Bronchial epithelial cell (primary cell): ENCODE data around the gene ZSWIM6. TPM values are rescaled to one million over a fixed set of nuclear protein-coding genes. Genes with fewer than 3 reads are reported as not detected.
A peak's percentile ranks its signal among the peaks of the same experiment; 100 is the strongest.

ENCODE experiments used
- DNase-seq: peaks from one replicate; pipeline ENCODE4 v3.0.0-alpha.2; 2010; ENCODE audit warnings: low read depth
- FAIRE-seq: peaks from 2 replicates; lab custom pipeline; 2011; peaks lifted over from hg19 to GRCh38; lab: Jason Lieb, UNC
- H3K27me3 ChIP-seq: 2 replicates; pipeline ENCODE4 v1.5.1; 2011; ENCODE audit warnings: low read length; ENCODE audit not compliant: control insufficient read depth, insufficient read depth
- H3K36me3 ChIP-seq: 2 replicates; pipeline ENCODE4 v1.5.1; 2011; ENCODE audit warnings: low read length; ENCODE audit not compliant: control insufficient read depth, insufficient read depth
- H3K4me3 ChIP-seq: 2 replicates; pipeline ENCODE4 v1.5.1; 2011; ENCODE audit warnings: mild to moderate bottlenecking, low read depth, low read length, control low read depth
- total RNA-seq: library from RNA; depleted of rRNA; stranded (reverse); fragments of >200 nt; gene quantifications from 2 replicates; pipeline ENCODE4 v1.2.1, GENCODE V29; 2014
- TF ChIP-seq, protein P1 (sequence below): IDR thresholded peaks from 2 replicates; pipeline ENCODE4 v1.5.1; 2011; ENCODE audit warnings: mild to moderate bottlenecking, moderate library complexity, low read length, control low read depth, inconsistent platforms; ENCODE audit not compliant: insufficient read depth, severe bottlenecking

Gene ZSWIM6
- total RNA-seq, 1 donor from 2014 or later = 5.8 TPM

DNA sequence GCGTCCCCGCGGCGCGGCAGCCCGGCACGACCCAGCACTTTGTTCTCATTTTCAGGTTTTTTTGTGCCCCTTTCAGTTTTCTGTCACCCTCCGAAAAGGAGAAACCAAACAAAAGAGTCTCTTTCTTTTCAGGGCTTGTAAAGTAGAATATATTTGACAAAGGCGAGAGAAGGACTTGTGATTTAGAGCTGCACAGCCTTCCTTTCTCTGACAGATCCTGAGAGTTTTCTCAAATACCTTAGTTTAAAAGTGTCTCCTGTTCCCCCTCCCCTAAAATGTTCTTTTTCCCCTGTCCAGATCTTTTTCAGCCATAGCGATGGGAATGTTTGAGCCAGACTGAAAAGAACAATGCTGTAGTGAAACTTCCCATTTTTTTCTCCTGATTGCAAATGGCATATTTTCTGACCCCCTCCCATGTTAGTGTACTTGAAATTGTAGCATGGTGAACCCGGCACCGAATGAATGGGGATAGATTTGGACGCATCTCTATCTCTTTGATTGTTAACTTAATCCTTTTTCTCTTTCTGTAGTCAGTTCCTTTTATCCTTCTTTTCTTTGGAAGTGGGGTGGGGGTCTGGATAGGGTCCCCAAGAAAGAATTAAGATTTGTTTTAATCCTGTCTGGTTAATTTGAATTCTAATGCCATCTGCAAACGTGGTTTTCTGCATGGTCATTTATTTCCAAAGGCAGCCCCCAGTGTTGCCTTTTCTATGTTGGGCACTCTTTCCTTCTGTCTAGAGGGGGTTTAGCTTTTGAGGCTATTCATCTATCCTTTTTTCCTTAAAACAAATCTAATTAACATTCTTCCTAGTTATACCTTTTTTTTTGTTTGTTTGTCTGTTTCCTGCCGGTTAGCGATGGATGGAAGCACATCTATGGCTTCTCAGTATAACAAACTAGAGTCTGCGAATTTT lies 2.2 kb downstream of the ZSWIM6 start:
- H3K4me3 ChIP-seq = peak overlapping the region; percentile 93
- H3K27me3 ChIP-seq = no peaks in the 10 kb centered on the region
- H3K36me3 ChIP-seq = no peaks in the 10 kb centered on the region
- FAIRE-seq (no peak), DNase-seq (no peak)
- TF ChIP-seq, protein P1, sequence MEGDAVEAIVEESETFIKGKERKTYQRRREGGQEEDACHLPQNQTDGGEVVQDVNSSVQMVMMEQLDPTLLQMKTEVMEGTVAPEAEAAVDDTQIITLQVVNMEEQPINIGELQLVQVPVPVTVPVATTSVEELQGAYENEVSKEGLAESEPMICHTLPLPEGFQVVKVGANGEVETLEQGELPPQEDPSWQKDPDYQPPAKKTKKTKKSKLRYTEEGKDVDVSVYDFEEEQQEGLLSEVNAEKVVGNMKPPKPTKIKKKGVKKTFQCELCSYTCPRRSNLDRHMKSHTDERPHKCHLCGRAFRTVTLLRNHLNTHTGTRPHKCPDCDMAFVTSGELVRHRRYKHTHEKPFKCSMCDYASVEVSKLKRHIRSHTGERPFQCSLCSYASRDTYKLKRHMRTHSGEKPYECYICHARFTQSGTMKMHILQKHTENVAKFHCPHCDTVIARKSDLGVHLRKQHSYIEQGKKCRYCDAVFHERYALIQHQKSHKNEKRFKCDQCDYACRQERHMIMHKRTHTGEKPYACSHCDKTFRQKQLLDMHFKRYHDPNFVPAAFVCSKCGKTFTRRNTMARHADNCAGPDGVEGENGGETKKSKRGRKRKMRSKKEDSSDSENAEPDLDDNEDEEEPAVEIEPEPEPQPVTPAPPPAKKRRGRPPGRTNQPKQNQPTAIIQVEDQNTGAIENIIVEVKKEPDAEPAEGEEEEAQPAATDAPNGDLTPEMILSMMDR = no peak

DNA sequence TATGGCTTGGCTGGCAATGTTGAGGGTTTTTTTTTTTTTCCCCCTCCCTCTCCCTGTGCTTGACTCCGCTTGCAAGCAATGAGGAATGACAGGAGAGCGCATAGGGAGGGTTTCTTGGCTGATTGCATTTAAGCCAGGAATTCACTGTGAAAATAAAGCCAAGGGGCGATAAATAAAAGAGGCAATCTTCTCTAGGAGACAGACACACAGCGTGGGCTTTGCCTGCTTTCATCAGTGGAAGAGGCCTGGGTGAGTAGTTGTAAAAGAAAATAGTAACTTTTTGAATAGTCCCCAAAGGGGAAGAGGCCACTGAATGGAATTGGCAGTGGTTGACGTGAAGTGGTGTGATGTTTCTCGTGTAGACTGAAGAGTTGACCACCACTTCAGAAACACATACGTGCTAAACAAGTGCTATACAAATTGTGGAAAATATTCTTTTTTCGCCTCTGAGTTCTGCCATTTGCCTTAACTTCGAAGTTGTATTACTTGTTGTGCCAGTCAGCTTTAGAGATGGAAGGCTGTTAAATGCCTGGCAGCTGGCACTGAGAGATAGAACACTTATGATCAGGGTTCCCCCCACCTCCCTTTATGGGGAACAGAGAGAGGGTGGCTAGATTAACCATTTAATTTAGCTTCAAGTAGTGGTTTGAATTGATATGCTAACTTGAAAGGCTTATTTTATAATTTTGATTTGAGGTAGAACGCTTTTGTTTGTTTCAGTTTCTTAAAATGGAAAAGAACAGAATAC lies 3.0 kb downstream of the ZSWIM6 start:
- Histone ChIP-seq H3K4me3 (peak overlapping the region; percentile 93), H3K36me3 (no peaks in the 10 kb centered on the region), H3K27me3 (no peaks in the 10 kb centered on the region)
- DNase-seq = peak; percentile 32
- no peak for FAIRE-seq
- TF ChIP-seq, protein P1 = no peak

DNA sequence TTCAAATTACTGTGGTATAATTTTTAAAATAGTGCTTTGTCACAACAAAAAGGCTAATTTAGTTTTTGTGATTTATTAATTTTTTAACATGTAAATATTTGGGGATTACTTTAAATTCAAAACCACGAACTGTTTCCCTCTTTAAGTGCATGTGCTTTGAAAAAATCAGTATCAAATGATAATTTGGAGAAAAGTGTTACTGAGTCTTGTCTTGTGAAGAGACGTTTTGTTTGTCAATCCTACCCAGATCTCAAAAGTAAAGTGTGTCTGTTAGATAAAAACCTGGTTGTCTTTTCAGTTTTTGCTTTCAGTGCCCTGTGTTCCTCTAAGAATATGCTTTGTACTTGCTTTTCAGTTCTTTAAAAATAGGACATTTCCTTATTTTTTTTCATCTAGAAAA lies 7.7 kb downstream of the ZSWIM6 start:
- FAIRE-seq = no peak
- H3K4me3 ChIP-seq = no peak overlapping the region
- no peak for DNase-seq
- TF ChIP-seq, protein P1 = no peak
- no peaks in the 10 kb centered on the region for H3K36me3 ChIP-seq
- no peaks in the 10 kb centered on the region for H3K27me3 ChIP-seq

DNA sequence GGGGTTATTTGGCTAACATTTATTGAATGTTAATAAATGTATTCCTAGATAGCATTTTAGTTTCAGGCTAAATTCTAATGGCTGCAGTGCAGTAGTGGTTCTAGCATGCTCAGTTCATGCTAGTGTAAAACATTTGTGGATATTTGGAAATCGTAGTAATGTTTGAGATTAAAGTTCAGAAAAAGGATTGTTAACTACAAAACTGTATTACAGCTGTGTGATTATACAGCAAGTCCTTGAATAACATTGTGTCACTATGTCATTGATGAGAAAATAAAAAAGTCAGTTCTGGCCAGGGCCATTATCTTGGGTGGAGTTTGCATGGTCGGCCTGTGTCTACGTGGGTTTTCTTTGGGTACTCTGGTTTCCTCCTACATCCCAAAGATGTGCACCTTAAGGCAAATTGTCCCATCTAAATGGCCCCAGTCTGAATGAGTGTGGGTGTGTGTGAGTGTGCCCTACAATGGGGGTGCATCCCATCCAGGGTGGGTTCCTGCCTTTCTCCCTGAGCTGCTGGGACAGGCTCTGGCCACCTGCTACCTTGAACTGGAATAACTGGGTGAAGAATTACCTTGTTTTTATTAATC lies 8.8 kb downstream of the ZSWIM6 start:
- TF ChIP-seq, protein P1 = no peak
- H3K27me3 ChIP-seq = no peaks in the 10 kb centered on the region
- FAIRE-seq (no peak), DNase-seq (no peak)
- no peak overlapping the region for H3K4me3 ChIP-seq
- H3K36me3 ChIP-seq = no peaks in the 10 kb centered on the region

DNA sequence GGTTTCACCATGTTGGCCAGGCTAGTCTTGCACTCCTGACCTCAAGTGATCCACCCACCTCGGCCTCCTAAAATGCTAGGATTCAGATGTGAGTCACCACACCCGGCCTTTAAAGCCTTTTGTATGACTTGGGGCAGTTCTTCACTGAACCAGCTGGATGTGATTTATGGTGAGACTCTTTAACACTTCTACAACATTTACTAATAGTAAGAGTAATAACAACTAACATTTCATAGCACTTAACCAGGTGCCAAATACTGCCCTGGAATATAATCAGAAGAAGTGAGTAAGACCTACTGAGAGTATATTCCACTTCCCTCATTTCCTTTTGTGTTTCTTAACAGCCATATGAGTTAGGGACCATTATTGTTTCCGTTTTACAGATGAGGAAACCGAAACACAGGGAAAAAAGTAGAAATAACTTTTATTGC lies 10.0 kb downstream of the ZSWIM6 start:
- Histone ChIP-seq H3K36me3 (no peaks in the 10 kb centered on the region), H3K4me3 (no peak overlapping the region), H3K27me3 (no peaks in the 10 kb centered on the region)
- FAIRE-seq (no peak), DNase-seq (peak; percentile 71)
- TF ChIP-seq, protein P1 = no peak
